NCI-H2196 treated with DMSO at 0.1 percent for 48 hours (cell line): ENCODE data around the gene APBB1IP.
"Not testable (repeated sequence)": the region's sequence is repeated elsewhere in the genome, so short reads cannot be mapped to it uniquely, and the experiment has no call there.

Experiments
- DNase-seq: peaks from one replicate; lab custom pipeline; 2025; ENCODE audit not compliant: unreplicated experiment; lab: John Stamatoyannopoulos, UW

APBB1IP gene, protein sequence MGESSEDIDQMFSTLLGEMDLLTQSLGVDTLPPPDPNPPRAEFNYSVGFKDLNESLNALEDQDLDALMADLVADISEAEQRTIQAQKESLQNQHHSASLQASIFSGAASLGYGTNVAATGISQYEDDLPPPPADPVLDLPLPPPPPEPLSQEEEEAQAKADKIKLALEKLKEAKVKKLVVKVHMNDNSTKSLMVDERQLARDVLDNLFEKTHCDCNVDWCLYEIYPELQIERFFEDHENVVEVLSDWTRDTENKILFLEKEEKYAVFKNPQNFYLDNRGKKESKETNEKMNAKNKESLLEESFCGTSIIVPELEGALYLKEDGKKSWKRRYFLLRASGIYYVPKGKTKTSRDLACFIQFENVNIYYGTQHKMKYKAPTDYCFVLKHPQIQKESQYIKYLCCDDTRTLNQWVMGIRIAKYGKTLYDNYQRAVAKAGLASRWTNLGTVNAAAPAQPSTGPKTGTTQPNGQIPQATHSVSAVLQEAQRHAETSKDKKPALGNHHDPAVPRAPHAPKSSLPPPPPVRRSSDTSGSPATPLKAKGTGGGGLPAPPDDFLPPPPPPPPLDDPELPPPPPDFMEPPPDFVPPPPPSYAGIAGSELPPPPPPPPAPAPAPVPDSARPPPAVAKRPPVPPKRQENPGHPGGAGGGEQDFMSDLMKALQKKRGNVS

DNA sequence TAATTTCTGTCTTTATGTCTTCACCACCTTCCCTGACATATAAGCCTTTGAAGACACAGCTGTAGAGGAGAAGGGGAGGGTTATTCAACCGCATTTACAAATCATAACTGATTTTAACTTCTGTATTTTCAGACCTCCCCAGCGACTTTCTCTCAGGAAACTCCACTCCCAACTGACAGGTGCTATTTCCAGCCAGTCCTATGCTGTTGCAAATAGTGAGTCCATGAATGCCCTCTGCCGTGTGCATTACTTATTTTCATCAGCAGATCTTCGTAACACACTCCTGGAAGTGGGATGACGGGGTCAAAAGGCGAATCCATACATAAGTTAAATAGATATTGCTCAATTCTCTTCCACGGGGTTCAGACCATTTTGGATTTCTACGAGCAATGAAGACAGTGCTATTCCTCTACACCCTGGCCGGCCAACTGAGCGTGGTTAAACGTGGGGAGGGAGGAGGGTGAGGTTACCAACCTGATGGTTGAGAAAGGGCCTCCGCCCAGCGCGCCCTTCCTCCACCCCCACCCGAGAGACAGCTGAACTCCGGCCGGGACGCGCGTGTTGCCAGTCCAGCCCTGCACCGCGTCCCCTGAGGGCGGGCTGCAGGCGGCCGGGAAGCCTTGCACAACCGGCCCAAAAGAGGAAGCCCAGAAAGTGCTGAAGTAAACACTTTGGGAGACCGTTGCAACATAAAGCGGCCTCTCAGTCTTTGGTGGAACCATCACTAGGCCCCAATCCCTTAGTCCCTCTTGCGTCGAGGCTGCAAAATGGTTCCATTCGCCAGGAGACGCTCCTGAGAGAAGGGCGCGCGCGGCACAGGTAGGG is at the start of gene APBB1IP:
APBB1IP (plus strand) TSS at position 705 of the 825 bp plus-strand sequence. CDS start 53,986 bp downstream, outside the sequence.
- DNase-seq = no peak

DNA sequence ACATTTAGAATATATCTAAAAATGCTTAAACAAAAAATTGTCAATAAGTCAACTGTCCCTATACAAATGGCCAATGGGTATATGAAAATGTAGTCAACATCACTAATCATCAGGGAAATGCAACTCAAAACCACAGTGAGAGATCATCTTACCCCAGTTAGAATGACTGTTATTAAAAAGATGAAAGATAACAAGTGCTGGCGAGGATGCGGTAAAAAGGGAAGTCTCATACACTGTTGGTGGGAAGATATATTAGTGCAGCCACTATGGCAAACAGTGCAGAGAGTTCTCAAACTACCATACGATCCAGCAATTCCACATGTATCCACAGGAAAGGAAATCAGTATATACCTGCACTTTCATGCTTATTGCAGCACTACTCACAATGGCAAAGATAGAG is 48.6 kb upstream of the APBB1IP start:
- no peak for DNase-seq

DNA sequence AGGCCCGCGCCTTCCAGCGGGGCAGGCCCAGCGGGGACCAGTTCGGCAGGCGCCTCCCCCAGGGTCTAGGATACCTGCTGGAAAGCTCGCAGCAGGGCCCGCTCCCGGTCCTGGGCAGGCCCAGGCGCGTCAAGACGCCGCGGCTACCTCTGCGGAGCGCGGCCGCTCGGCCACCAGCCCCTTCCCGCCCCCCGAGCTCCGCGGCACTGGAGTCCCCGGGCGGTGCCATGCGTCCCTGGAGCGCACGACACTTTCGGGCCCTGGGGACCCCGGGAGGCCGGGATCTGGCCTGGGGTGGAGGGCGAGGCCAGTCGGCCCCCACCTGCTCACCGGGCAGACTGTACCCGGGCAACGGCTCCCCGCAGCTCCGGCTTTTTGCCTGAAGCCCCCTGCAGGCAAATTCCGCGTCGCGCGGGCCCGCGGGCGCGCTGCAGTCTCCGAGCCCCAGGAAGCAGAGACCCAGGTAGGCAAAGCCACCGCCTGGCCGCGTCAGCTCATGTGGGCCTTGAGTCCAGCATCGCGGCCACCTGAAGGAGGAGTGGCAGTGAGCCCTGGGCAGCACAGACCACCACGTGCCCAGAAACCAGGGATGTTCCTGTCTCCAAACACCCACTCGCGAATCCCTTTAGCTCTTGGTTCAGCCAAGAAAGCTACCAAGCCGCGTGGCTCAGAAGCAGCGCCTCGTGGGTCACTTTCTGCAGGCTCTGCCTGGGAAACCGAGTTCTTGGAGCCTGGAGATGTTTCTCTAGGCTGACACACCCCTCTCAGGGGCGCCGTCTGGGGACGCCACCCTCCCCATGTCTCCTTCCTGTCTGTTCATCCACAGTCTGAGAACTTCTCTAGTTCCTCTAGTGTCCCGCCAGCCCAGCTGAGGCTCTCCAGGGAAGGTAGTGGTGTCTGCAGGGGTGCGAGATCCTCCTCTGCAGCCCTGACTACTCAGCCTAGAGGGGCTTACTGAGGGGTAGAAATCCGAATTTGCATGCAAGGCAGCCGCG is 46.1 kb upstream of the APBB1IP start:
- DNase-seq = no peak

DNA sequence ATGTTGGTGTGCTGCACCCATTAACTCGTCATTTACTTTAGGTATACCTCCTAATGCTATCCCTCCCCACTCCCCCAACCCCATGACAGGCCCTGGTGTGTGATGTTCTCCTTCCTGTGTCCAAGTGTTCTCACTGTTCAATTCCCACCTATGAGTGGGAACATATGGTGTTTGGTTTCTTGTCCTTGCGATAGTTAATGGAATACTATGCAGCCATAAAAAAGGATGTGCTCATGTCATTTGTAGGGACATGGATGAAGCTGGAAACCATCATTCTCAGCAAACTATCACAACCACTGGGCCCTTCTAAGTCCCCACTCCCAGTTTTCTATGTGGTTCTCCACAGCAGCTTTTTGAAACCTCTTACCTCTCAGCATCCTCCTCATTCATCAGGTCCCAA is 39.8 kb upstream of the APBB1IP start:
- DNase-seq = not testable (repeated sequence)

DNA sequence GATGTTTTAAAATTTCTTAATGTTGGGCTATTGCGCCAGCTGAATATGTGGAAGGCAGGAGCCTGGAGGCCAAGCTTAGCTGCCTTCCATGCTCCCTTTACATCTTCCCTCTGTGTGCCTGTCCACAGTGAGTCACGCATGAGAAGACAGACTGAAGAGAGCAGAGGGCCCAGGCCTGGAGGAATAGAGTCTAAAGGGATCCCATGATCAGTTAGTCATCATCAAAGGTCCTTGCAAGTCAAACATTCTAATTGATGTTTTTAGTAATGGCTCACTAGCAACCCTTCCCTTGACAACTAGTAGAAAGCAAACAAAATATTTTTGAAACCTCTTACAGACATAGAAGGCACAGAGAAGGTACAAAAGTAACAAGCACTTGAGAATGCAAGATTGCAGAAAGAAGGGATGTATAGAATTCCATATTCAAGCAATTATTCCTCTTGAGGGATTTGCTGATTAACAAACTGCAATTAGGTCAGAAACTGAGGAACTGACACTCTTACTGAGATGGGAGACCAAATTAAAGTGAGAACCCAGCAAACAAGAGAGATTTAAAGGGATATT is 30.7 kb upstream of the APBB1IP start:
- DNase-seq = no peak

DNA sequence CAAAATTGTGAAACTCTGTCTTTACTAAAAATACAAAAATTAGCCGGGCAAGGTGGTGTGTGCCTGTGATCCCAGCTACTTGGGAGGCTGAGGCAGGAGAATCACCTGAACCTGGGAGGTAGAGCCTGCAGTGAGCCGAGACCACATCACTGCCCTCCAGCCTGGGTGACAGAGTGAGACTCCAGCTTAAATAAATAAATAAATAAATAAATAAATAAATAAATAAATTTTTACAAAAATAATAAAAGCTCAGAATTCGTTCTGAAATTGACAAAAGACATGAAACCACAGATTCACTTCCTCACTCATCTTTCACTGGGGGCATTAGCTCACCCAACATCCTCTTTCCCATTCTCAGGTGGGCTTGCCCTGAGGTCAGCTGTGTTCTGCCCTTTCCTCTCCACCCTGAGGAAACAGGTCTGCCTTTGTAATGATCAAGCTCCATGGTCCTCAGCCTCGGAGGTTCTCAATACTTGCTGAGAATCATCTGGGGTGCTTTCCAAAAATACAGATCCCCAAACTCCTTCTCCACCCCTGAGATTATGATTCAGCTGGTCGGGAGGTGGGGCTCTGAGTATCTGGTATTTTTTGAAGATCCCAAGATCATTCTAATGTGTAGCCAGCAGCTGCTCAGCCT is 29.2 kb upstream of the APBB1IP start:
- DNase-seq = no peak

DNA sequence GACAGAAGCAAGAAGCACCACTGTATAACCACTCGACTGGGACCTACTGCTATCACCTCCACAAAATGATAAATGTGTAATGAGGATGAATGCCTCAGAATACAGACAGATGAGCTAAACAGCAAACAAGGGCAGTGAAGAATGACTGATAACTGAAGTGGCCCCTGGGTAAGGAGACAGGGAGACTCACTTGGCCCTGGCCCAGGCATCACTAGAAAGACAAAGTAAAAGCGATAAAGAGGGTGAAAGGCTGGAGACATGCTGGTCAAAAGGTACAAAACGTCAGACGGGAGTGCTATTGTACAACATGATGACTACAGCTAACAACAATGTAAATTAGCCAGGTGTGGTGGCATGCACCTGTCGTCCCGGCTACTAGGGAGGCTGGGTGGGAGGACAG is 27.8 kb upstream of the APBB1IP start:
- no peak for DNase-seq

DNA sequence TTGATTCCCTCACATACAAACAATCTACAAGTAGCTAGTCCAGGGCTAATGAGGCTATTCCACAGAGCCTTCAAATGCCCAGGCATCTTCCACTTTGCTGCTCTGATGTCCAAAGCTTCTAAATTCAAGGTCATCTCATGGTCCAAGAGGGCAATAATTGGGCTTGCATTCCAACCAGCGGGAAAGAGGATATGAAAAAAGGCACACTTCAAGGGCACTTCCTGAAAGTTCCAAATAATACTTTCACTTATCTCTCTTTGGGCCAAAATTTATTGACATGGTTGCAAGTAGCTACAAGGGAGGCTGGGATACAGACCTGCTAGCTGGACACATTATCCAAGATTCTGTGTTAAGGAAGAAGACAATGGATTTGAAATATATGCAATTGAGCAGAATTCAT is 25.2 kb upstream of the APBB1IP start:
- DNase-seq = no peak

DNA sequence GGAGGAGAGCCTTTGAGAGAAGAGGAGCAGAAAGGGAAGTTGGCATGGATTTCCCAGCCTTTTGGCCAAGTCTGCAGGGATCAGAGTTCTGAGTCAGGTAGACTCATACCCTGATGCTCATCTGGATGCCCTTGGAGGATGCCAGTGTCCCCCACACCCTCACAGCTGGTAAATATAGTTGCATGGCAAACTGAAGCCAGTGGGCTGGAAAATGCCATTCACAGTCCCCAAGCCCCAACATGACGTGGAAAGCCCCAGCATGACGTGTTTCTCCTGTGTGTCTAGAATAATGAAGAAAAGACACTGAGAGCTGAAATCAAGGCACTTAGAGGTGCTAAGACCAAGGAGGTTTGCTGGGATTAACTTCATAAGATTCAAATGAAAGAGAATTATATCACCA is 24.8 kb upstream of the APBB1IP start:
- no peak for DNase-seq

DNA sequence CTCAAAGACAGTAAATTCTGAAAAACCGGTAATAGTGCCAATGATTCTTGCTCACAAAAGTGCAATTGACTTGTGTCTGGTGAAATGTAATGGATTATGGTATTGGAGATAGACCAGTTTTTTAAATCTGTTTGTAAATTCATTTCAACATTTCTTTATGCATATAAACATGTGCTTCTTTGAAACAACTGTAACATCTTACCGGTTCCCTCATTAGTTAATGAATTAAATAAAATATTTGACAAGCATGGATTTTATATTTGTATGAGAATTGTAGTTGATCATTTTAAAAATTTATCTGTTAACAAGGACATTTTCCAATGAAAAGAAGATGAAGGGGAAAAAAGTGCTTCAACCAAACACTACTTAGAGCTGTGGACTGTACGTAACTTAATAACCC is 21.0 kb upstream of the APBB1IP start:
- no peak for DNase-seq

DNA sequence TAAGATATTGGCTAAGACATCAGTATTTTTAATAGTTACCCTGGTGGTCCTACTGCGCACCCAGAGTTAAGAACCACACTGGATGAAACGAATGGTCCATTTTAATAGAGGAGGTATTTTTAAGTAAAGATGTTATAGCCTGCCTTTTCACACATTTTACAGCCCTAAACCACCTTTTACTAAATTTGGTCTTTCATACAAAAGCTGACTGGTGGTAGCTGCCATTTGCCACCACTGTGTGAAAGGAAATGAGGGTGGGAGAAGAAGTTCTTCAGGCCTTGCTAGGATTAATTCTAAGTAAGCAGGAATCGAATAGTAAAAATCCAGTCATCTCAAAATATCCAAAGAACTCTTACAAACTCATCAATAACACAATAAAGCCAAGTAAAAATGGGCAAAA is 15.2 kb upstream of the APBB1IP start:
- no peak for DNase-seq

DNA sequence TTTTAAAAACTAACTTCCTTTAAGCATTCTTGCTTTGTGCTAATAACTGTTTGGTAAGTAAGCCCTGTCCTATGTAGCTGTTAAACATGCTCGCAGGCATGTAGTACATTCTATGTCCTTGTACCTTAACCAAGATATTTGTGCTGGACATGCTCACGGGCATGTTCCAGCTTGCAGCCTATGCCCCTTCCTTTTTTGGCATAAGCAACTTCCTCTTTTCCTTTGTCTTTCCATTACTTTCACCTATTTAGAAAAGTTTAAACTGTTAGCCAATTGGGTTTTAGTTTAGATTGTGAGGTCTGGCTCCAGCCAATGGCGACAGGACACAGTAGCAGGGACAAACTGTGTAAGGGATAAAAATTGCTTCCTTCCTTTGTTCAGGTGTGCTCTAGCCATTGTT is 14.4 kb upstream of the APBB1IP start:
- no peak for DNase-seq

DNA sequence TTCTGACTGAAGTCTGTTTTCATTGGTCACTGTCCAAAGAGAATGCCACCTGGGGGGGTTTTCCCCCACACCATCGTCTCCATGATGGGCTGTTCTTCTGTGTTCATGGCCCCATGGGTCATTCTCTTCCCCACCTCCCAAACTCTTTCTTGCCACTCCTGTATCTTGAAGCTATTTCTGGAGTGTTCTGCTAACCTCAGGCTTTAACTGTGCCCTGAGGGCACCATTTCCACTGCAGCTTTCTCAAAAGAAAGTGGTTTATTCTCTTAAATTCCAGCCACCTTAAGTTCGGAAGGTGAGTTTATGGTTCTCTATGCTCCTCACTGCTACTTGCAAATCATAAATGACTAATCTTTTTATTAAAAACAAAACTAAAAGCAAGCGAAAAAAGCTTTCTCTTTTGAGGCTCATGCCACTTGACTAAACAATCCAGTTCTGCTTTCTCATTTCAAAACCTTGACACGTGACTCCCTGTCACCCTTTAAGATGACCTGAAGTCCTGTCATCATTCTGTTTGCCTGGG is 7.4 kb upstream of the APBB1IP start:
- DNase-seq = no peak

DNA sequence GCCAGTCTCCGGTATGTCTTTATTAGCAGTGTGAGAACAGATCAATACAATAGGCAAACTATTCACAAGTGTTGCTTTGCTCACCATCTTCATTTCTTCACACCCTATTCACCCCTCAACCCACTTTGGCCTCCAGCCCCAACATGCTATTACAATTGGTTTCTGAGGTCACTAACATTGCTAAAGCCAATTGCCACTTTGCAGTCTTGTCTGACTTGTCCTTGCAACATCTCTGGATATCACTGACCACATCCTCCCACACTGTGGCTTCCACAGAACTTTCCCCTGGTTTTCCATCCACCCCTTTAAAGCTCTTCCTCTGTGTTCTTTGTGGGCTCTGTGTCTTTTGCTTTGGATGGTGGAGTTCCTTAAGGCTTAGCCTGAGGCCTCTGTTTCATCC is 5.2 kb upstream of the APBB1IP start:
- no peak for DNase-seq

DNA sequence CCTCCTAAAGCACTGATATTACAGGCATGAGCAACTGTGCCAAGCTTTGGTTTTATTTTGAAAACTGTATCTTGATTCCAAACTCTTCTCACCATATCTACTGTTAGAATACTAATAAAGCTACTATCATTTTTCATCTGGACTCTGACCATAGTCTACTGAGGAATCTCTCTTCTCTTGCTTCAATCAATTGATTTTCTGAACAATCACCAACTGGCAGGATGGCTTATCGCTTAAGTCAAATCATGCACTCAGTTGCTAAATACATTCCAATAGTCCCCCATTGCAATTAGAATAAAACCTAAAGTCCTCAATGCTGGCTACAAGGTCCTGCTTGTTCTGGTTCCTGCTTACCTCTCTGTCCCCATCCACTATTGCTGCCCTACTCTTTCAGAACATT is 2.3 kb upstream of the APBB1IP start:
- no peak for DNase-seq

DNA sequence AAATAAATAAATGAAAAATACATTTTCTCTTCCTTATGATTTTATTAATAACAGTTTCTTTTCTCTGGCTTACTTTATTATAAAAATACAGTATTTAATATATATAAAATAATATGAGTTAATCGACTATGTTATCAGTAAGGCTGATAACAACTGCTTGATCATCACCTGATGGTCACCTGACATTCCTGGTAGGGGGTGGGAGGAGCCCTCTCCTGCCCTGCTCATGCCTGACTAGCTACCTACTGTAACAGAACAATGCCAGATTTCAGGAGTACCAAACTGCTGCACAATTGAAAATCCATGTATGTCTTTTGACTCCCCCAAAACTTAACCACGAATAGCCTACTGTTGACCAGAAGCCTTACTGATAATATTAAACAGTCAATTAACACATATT is 1.3 kb upstream of the APBB1IP start:
- DNase-seq = no peak

DNA sequence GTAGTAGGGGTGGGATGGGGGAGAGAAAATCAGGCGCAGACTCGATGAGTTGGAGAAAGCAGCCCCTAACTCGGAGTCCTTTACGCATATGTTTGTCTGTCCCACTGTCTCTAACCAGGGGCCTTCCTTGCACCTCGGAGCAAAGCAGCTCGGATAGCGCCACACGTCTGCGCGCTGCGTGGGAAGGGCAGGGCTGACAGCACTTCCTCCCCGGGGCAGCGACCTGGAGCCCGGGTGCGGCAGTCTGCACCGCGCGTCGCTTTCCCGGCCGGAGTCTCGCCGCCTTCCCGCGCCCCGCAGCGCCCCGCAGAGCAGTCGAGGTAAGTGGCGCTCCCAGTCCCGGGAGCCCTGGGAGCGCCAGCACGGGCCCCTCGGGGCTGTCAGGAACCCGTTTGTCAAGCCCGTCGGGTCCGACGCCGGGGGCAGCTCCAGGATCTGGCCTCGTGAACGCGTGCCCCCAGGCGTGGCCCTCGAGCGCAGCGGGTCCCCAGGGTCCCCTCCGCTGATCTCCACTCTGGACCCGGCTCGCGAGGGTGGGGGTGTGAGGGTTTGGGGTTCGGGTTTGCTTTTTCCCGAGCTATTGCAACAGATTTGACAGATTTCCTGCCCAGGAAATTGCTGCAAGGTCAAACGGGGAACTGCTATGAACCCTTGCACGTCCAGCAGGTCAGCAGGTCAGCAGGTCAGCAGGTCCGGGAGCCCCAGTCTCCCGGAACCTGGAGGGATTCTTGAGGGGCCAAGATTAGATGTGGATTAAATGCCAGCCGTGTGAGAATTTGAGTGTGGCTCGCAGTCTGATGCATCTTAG is 597 bp downstream of the APBB1IP start:
- no peak for DNase-seq

DNA sequence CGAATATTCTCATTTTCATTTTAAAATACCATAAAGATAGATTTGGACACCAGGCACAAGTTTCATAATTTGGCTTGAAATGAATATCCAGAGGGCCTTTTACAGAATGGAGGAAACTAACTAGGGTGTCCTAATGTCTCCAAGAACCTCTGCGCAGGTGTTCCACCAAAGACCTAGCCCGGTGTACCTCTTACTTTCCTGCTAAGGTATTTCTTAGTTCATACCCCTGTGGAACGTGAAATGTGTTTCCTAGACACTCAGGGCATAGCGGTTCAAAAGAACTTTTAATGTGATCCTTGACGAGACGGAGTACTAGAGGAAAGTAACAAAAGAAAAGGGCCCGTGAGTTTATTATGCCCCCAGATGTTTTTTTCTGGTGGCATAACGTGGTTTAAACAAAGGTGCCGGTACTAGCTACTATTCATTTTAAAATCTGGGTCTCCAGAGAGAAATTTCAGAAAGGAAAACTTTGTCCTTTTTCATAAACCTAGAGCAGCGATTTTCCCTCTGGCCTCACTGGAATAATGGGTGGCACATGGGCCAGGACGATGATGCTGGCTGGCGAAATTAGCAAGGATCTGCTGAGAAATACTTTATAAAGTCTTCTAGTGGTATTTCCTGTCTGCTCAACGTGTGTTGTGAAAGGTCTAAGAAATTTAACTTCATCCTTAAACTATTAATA is 1.4 kb downstream of the APBB1IP start:
- DNase-seq = no peak
